Activated CD8-positive, alpha-beta memory T cell treated with anti-CD3 and anti-CD28 coated beads, Interleukin-2, amount 50 U/mL, for 1 hour (primary cell): Measurements from ENCODE around the gene WDR20.
"Not testable (repeated sequence)": the region's sequence is repeated elsewhere in the genome, so short reads cannot be mapped to it uniquely, and the experiment has no call there.

Experiments
- DNase-seq: peaks from one replicate; pipeline ENCODE4 v3.0.0-alpha.2; 2020; ENCODE audit errors: extremely low read depth

Gene WDR20

GRCh38 chr14:102238131-102238530, 98.4 kb downstream of the WDR20 start:
- DNase-seq = no peak

- no peak for DNase-seq
These were observed 99.1 kb downstream of the WDR20 start for GRCh38 chr14:102238766-102239165.

GRCh38 chr14:102239231-102239630, 99.5 kb downstream of the WDR20 start:
- DNase-seq = no peak

- not testable (repeated sequence) for DNase-seq
These were observed 100.8 kb downstream of the WDR20 start for GRCh38 chr14:102240481-102240880.

GRCh38 chr14:102241147-102241546, 101.5 kb downstream of the WDR20 start:
- no peak for DNase-seq

GRCh38 chr14:102243795-102244194, 104.1 kb downstream of the WDR20 start:
- DNase-seq = not testable (repeated sequence)

GRCh38 chr14:102246071-102246470, 106.4 kb downstream of the WDR20 start:
- DNase-seq = no peak

GRCh38 chr14:102248121-102248520, 108.4 kb downstream of the WDR20 start:
- DNase-seq = no peak

GRCh38 chr14:102249041-102249440, 109.3 kb downstream of the WDR20 start:
- no peak for DNase-seq

- DNase-seq = no peak
These were observed 110.3 kb downstream of the WDR20 start for GRCh38 chr14:102249981-102250380.

GRCh38 chr14:102250636-102251035, 110.9 kb downstream of the WDR20 start:
- DNase-seq = no peak

- no peak for DNase-seq
These were observed 111.5 kb downstream of the WDR20 start for GRCh38 chr14:102251161-102251560.

GRCh38 chr14:102252834-102253801, 113.4 kb downstream of the WDR20 start:
- DNase-seq = no peak

- no peak for DNase-seq
These were observed 115.9 kb downstream of the WDR20 start for GRCh38 chr14:102255401-102256190.

- no peak for DNase-seq
These were observed 117.0 kb downstream of the WDR20 start for GRCh38 chr14:102256716-102257115.

GRCh38 chr14:102258136-102258535, 118.4 kb downstream of the WDR20 start:
- DNase-seq = no peak
